Caco-2 (cell line): ENCODE results near the gene EN2. TPM values are rescaled to one million over a fixed set of nuclear protein-coding genes. Genes with fewer than 3 reads are reported as not detected.

ENCODE experiments used
- BruUV-seq: library from RNA; stranded (reverse); fragments of 400-500 nt; replicated peaks from 2 replicates; lab custom pipeline; 2021; lab: Mats Ljungman, UMichigan
- CTCF ChIA-PET: fragments of 300-600 bp; sonication (Branson Sonifier 250); formaldehyde crosslinking; loops from one replicate; lab custom pipeline; 2022; ENCODE audit warnings: antibody characterized with exemption; lab: Charles Lee
- POLR2A ChIA-PET: fragments of 300-600 bp; sonication (Branson Sonifier 250); formaldehyde crosslinking; loops from one replicate; lab custom pipeline; 2022; ENCODE audit warnings: antibody characterized with exemption; lab: Charles Lee
- DNase-seq, 2 experiments: peaks; one replicate each; pipeline versions ENCODE4 v3.0.0 to v3.0.0-alpha.2; 2020 to 2022
- H3K27me3 ChIP-seq: replicated peaks from 2 replicates; pipeline ENCODE4 v1.6.0; 2011; ENCODE audit warnings: low read length; ENCODE audit not compliant: control insufficient read depth, insufficient read depth
- H3K36me3 ChIP-seq: 2 replicates; pipeline ENCODE4 v1.5.1; 2011; ENCODE audit warnings: low read length; ENCODE audit not compliant: control insufficient read depth, insufficient read depth
- H3K4me1 ChIP-seq: fragments of 250-450 bp; sonication (Bioruptor Pico); 2 replicates; pipeline ENCODE4 v1.5.1; 2020; ENCODE audit warnings: mild to moderate bottlenecking
- H3K4me3 ChIP-seq: 2 replicates; pipeline ENCODE4 v1.5.1; 2011; ENCODE audit warnings: low read depth, mild to moderate bottlenecking, control low read depth, low read length
- H3K9me3 ChIP-seq: fragments of 250-450 bp; sonication (Bioruptor Pico); 2 replicates; pipeline ENCODE4 v1.5.1; 2020; ENCODE audit warnings: mild to moderate bottlenecking, moderate library complexity
- H3K27ac Mint-ChIP-seq: one replicate; pipeline ENCODE4 v1.8.0; 2022; ENCODE audit warnings: mixed read lengths; ENCODE audit not compliant: unreplicated experiment
- H3K27me3 Mint-ChIP-seq: one replicate; pipeline ENCODE4 v1.8.0; 2022; ENCODE audit warnings: mixed read lengths; ENCODE audit not compliant: insufficient read depth, unreplicated experiment
- H3K36me3 Mint-ChIP-seq: one replicate; pipeline ENCODE4 v1.8.0; 2022; ENCODE audit warnings: mild to moderate bottlenecking, mixed read lengths; ENCODE audit not compliant: insufficient read depth, unreplicated experiment
- H3K4me1 Mint-ChIP-seq: one replicate; pipeline ENCODE4 v1.8.0; 2022; ENCODE audit warnings: low read depth, mixed read lengths; ENCODE audit not compliant: unreplicated experiment
- H3K4me3 Mint-ChIP-seq: one replicate; pipeline ENCODE4 v1.8.0; 2022; ENCODE audit warnings: mild to moderate bottlenecking, moderate library complexity, mixed read lengths; ENCODE audit not compliant: unreplicated experiment
- H3K9me3 Mint-ChIP-seq: one replicate; pipeline ENCODE4 v1.8.0; 2022; ENCODE audit warnings: mixed read lengths; ENCODE audit not compliant: unreplicated experiment
- intact Hi-C: fragments of 100-400 bp; cut with micrococcal nuclease; formaldehyde crosslinking; loops from one replicate; pipeline ENCODE4 v1.10.0; 2022; ENCODE audit not compliant: unreplicated experiment
- total RNA-seq: library from RNA; stranded (reverse); gene quantifications from 2 replicates; pipeline ENCODE4 v1.2.3, GENCODE V29; 2022
- TF ChIP-seq, protein P1 (sequence below), 2 experiments: fragments of 200-600 bp in 1 of 2; IDR thresholded peaks; 1 replicate in 1 of 2; 2 replicates in 1 of 2; pipeline versions ENCODE4 v1.5.1 to v1.8.0; 2011 to 2022; ENCODE audit warnings: antibody characterized with exemption in 1 of 2, control low read depth in 1 of 2, inconsistent platforms in 1 of 2, low read depth in 1 of 2, low read length in 1 of 2, mild to moderate bottlenecking in 1 of 2, moderate library complexity in 1 of 2; ENCODE audit not compliant: insufficient read depth in 1 of 2, severe bottlenecking in 1 of 2, unreplicated experiment in 1 of 2

The EN2 gene
- total RNA-seq, 1 experiment from 2014 or later: 1.5 TPM

- DNase-seq: no peak
- no peak overlapping the region for H3K4me3 ChIP-seq
- intact Hi-C loops: no loop called here
- Mint-ChIP-seq H3K27me3 (peaks cover 4% of the 10 kb centered on the region), H3K36me3 (no peaks in the 10 kb centered on the region), H3K4me1 (no peaks in the 10 kb centered on the region), H3K9me3 (no peaks in the 10 kb centered on the region), H3K27ac (no peak overlapping the region), H3K4me3 (no peak overlapping the region)
- no peaks in the 10 kb centered on the region for H3K27me3 ChIP-seq
- ChIA-PET CTCF (no interaction called here), POLR2A (no interaction called here)
- BruUV-seq: no TSS peak
- no peaks in the 10 kb centered on the region for H3K9me3 ChIP-seq
- TF ChIP-seq, protein P1, sequence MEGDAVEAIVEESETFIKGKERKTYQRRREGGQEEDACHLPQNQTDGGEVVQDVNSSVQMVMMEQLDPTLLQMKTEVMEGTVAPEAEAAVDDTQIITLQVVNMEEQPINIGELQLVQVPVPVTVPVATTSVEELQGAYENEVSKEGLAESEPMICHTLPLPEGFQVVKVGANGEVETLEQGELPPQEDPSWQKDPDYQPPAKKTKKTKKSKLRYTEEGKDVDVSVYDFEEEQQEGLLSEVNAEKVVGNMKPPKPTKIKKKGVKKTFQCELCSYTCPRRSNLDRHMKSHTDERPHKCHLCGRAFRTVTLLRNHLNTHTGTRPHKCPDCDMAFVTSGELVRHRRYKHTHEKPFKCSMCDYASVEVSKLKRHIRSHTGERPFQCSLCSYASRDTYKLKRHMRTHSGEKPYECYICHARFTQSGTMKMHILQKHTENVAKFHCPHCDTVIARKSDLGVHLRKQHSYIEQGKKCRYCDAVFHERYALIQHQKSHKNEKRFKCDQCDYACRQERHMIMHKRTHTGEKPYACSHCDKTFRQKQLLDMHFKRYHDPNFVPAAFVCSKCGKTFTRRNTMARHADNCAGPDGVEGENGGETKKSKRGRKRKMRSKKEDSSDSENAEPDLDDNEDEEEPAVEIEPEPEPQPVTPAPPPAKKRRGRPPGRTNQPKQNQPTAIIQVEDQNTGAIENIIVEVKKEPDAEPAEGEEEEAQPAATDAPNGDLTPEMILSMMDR (IDR thresholded peaks at IDR 0.05; ENCODE audit: insufficient read depth in 1 of 2, low read depth in 1 of 2, low read length in 1 of 2, severe bottlenecking in 1 of 2, unreplicated experiment in 1 of 2): no peak
- no peaks in the 10 kb centered on the region for H3K4me1 ChIP-seq
- no peaks in the 10 kb centered on the region for H3K36me3 ChIP-seq
These were observed 7.8 kb downstream of the EN2 start for GRCh38 chr7:155465761-155466141.

DNA sequence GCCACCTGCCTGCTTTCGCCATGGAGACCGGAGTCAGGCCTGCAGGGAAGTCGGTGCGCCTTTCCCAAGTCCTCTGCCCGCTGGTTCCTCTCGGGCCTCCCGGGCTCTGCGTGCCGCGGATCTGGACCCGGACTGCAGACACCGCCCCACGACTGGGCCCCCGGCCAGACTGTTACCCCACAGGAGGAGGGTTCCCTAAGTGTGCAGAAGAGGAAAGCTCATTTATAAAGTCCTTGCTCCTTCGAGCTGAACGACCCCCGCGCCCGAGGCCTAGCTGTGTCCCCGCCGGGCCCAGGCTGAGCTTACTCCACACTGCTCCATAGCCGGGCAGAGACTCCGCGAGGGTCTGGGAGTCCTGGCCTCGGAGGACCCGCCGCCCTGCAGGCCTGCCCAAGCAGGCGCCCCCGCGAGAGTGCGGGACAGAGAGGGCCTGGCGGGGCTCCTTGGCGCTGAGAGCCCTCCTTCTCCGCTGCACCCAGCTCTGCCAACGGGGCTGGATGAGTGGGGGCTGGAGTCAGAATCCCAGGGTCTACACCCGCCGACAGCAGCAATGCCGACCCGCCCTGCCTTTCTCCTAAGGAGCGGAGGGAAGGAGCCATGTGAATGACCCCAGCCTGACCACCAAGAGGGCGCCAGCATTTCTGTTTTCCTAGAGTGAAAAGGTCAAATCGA is 8.3 kb downstream of the EN2 start:
- DNase-seq: no peak
- Mint-ChIP-seq H3K36me3 (no peaks in the 10 kb centered on the region), H3K27me3 (no peaks in the 10 kb centered on the region), H3K27ac (no peak overlapping the region), H3K4me3 (no peak overlapping the region), H3K9me3 (no peaks in the 10 kb centered on the region), H3K4me1 (no peaks in the 10 kb centered on the region)
- no peaks in the 10 kb centered on the region for H3K4me1 ChIP-seq
- no peaks in the 10 kb centered on the region for H3K9me3 ChIP-seq
- TF ChIP-seq, protein P1 (IDR thresholded peaks at IDR 0.05; ENCODE audit: insufficient read depth in 1 of 2, low read depth in 1 of 2, low read length in 1 of 2, severe bottlenecking in 1 of 2, unreplicated experiment in 1 of 2): no peak
- no TSS peak for BruUV-seq
- H3K36me3 ChIP-seq: no peaks in the 10 kb centered on the region
- CTCF ChIA-PET: no interaction called here
- intact Hi-C loops: no loop called here
- POLR2A ChIA-PET: no interaction called here
- H3K4me3 ChIP-seq: no peak overlapping the region
- no peaks in the 10 kb centered on the region for H3K27me3 ChIP-seq

DNA sequence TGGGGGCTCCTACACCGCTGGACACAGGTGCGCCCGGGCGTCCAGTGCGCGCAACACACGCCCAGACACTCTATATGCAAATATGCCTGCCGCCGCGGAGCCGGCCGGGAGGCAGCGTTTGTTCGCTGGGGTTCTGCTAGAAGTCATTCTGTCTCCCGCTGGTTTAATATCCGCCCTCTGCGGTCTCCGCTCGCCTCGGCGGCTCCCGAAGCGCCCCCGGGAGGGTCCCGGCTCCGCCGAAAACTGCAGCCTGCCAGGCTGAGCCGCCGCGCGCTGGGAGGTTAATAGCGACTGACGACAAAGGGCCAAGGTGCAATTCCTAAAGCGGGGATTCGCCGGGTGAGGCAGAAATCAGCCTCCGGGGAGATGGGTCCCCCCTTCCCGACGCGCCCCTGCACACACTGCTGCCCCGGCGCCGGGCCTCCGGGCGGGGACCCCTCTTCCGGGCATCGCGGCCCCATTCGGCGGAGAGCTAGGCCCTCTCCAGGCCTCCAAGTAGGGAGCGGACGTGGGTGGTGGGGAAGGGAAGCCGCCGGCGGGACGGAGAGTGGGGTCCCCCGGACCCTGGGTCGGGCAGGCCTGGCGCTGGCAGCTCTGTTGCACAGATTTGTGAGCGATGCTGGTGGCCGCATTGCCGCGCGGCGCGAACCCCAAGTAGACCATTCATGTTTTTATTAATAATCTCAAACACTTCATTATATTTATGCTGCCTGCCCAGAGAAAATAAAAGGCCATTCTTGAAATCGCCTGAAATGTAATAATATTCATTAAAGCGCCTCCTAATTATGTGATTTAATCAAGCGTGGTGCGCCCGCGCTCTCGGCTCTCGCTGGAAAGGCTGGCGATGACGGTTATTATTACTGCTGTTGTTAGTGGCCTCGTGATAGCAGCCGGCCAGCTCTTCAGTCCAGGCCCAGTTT is 9.1 kb downstream of the EN2 start:
- no peaks in the 10 kb centered on the region for H3K27me3 ChIP-seq
- peak overlapping the region; percentile 47 for H3K4me3 Mint-ChIP-seq
- H3K9me3 ChIP-seq: no peaks in the 10 kb centered on the region
- no peaks in the 10 kb centered on the region for H3K36me3 ChIP-seq
- no peaks in the 10 kb centered on the region for H3K4me1 Mint-ChIP-seq
- no TSS peak for BruUV-seq
- H3K4me3 ChIP-seq: peak overlapping the region; percentile 15; the same call in 1 of the 2 replicates
- no peaks in the 10 kb centered on the region for H3K27me3 Mint-ChIP-seq
- ChIA-PET POLR2A (no interaction called here), CTCF (no interaction called here)
- H3K36me3 Mint-ChIP-seq: no peaks in the 10 kb centered on the region
- peak in 1 of 2 experiments; percentile 15 for DNase-seq
- TF ChIP-seq, protein P1 (IDR thresholded peaks at IDR 0.05; ENCODE audit: insufficient read depth in 1 of 2, low read depth in 1 of 2, low read length in 1 of 2, severe bottlenecking in 1 of 2, unreplicated experiment in 1 of 2): peak in 1 of 2 experiments; percentile 16
- peaks cover 2% of the 10 kb centered on the region; the same call in 1 of the 2 replicates for H3K4me1 ChIP-seq
- intact Hi-C loops: no loop called here
- no peak overlapping the region for H3K27ac Mint-ChIP-seq
- H3K9me3 Mint-ChIP-seq: no peaks in the 10 kb centered on the region
